EL (cell line): ENCODE results near the gene APBA2.
"Not testable (repeated sequence)": the region's sequence is repeated elsewhere in the genome, so short reads cannot be mapped to it uniquely, and the experiment has no call there.

ENCODE experiments used
- DNase-seq: peaks from one replicate; pipeline ENCODE4 v3.0.0-alpha.2; 2016

Gene APBA2

DNA sequence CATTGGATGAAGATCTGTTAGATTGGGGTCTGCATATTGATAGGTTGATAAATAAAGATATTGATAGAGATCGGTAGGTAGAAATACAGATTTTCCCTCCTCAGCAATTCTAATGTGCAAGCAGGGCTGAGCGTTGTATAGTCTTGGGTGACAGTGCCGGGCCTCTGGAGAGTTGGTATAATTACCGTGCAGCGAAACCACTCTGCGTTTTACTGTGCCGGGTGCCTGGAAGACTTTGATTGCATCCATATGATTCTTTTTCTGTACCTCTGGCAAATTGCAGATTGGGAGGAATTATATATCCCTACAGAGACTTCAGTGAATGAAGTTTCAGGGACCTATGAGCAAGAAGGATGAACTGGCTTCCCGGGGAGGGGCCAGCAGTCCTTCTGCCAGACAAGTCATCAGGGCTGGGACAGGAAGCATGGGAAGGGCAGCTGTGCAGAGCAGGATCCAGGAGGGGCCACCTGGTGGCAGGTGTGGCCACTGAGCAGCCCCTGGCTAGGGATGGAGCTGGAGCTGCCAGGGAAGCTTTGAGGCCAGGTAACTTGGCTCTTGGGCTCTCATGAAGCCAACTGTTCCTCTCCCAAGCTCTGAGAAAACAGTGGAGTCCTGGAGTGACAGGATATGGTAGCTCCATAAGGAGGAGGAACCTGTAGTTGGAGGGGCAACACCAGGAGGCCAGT lies 132.5 kb downstream of the APBA2 start:
- DNase-seq, result no peak

DNA sequence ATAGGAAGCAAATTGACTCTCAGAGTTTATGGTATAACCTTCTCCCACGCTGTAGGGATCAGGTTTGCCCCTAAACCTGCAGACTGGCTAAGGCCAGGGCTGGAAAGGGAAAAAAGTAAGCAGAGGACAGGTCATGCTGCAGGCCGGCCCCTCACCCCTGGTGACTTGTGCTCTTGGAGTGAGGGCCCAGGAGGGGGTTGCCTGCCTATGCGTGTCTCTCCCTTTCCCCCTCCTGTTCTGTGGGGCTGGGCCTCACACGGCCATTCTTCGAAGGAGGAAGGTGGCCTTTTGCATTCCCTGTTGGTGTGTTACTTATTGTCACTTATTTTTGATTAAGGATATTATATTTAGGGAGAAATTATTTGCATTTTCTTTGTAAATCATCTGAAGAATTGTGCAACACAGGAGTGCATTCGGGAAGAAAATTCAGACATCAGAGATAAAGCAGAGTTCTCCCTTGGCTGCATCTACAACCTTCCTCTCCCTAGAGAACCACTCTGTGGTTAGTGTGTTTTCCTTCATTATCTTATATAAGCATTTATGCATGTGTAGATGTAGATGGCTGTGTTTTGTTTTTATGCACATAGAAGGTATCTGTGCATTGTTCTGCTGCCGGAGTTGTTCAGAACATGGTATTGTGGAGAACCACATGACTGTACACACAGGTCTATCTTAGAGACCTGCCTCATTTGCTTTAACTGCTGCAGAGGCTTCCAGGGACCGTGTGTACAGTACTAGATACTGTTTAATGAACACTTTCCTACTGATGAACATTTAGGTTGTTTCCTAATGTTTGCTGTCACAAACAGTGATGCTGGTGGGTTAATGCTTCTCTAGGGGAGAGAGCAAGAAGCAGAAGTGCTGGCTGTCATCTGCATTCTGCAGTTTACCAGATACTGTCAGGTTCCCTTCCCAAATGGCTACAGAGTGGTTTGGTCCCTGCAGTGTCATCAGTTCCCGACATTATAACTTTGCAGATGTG lies 133.5 kb downstream of the APBA2 start:
- no peak for DNase-seq

DNA sequence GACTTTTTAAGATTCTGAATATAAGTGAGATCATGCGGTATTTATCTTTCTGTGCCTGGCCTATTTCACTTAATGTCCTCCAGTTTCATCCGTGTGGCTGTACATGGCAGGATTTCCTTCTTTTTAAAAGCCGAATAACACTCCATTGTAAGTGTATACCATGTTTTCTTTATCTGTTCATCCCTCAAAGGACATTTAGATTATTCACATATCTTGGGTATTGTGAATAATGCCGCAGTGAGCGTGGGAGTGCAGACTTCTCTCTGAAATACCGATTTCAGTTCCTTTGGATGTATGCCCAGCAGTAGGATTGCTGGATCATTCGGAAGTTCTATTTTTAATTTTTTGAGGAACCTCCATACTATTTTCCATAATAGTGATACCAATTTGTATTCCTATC lies 136.1 kb downstream of the APBA2 start:
- no peak for DNase-seq

DNA sequence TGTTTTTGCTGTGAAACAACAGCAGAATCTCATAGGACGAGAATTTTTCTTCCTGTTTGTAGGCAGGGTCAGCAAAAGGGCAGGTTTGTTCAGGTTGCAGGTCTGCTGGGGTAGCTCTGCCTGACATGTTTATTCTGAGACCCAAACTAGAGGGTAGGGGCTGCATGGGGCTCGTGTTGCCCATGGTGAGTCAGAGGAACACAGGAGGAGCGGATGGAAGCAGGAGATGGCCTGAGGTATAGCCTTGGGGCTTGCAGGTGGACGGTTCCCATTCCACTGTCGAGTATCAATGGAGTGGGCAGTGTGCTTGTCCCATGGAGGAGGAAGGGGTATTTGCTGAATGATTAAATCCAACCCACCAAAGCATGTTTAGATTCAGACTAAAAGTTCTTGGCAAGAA lies 138.9 kb downstream of the APBA2 start:
- DNase-seq, result no peak

DNA sequence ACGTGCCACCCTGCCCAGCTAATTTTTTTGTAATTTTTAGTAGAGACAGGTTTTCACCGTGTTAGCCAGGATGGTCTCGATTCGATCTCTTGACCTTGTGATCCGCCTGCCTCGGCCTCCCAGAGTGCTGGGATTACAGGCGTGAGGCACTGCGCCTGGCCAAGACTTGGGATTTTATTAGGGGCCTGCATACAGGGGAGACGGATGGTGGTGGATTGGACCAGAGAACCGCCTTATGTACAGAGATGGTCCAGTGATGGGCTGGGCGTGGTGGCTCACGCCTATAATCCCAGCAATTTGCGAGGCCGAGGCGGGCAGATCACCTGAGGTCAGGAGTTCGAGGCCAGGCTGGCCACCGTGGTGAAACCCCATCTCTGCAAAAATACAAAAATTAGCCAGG lies 139.6 kb downstream of the APBA2 start:
- not testable (repeated sequence) for DNase-seq

DNA sequence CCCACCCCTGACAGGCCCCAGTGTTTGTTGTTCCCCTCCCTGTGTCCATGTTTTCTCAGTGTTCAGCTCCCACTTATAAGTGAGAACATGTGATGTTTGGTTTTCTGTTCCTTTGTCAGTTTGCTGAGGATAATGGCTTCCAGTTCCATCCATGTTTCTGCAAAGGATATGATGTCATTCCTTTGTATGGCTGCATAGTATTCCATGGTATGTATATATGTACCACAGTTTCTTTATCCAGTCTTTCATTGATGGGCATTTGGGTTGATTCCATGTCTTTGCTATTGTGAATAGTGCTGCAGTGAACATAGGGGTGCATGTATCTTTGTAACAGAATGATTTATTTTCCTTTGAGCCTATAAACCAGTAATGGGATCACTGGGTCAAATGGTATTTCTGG lies 142.4 kb downstream of the APBA2 start:
- not testable (repeated sequence) for DNase-seq

DNA sequence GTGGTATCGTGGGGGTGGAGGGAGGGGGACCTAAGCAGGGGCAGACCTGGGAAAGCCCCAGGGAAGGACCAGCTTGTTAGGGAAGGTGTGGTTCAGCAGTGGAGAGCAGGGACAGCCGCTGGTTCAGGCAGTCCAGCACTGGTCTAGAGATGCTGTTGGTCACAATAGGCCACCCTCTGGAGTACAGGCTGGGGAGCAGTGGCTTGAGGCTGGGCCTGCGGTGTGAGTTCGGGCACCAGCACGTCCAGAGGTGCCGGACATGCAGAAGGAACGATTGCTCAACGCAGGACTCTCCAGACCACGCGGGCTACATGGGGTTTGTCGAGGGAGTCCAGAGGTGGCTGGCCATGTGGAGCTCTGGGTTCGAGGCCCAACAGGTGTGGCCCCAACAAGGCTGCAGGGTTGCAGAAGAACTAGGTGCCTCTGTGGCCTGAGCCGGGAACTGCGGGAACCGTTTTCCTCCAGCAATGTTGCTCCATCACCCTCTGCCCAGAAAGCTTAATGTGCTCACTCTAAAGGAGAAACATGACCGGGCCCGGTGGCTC lies 143.9 kb downstream of the APBA2 start:
- no peak for DNase-seq

DNA sequence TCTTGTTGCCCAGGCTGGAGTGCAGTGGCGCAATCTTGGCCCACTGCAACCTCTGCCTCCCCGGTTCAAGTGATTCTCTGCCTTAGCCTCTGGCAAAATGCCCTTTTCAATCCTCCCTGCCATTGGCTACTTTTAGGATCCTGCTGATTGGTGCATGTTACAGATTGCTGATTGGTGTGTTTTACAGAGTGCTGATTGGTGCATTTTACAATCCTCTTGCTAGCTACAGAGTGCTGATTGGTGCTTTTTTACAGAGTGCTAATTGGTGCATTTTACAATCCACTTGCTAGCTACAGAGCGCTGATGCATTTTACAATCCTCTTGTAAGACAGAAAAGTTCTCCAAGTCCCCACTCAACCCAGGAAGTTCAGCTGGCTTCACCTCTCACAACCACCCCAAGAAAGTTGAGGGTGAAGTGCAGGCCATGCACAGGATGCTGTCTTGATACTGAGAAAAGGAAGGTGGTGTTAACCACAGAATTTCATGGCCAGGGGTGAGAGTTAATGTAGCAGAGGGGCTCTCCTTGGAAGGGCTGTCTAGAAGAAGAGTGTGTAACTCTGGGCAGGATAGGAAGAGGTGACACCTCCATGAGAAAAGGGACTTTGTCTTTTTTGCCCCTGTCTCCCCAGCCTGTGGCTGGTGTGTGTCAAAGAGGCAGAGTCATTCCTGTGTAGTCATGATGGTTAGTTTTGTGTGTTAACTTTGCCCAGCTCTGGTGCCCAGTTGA lies 145.9 kb downstream of the APBA2 start:
- no peak for DNase-seq

DNA sequence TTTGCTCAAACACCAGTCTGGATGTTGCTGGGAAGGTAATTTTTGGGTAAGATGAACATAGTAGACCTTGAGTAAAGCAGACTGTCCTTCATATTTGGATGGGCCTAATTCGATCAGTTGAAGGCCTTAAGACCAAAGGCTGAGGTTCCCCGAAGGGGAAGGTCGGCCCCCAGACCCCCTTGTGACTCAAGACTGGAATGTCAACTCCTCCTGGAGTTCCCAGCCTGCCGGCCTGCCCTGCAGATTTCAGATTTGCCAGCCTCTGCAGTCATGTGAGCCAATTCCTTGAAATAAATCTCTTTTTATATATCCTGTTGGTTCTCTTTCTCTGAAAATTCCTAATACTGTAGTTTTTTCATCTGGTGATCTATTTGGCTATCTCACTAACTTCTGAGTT lies 146.5 kb downstream of the APBA2 start:
- DNase-seq, result no peak

DNA sequence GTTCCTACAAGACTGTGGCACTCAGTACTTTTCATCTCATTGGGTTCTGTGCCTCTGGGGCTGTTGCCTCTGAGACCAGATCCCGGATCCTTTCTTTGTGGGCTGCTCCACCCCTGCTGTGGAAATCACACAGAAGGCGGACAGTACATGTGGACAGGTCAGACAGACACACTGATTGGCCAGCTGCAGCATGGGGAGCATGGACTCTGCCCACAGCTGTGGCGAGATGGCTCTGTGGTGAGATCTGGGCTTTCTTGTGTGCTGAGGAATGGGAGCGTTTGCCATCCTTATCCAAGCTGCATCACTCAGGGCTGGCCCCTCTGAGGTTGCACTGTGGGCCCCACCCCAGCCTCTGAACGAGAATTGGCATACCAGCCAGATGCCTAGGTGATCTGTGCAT lies 147.0 kb downstream of the APBA2 start:
- DNase-seq, result no peak

DNA sequence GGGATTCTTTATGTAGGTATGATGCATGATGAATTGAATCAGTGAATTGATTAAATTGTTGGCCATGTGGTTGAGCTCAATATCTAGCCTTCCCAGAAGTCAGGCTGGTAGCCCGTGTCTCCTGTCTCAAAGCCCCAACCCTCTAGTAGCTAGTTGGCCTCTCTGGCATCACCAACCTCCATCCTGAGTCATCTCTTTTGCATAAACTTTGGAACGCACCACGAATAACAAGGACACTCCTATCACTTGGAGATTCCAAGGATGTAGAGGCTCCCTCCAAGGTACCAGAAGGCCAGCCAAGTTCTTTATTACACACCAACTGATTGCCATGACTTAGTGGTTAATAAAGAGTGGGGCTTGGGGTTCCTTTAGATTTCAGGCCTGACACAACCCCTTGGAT lies 148.4 kb downstream of the APBA2 start:
- peak; percentile 43 for DNase-seq

DNA sequence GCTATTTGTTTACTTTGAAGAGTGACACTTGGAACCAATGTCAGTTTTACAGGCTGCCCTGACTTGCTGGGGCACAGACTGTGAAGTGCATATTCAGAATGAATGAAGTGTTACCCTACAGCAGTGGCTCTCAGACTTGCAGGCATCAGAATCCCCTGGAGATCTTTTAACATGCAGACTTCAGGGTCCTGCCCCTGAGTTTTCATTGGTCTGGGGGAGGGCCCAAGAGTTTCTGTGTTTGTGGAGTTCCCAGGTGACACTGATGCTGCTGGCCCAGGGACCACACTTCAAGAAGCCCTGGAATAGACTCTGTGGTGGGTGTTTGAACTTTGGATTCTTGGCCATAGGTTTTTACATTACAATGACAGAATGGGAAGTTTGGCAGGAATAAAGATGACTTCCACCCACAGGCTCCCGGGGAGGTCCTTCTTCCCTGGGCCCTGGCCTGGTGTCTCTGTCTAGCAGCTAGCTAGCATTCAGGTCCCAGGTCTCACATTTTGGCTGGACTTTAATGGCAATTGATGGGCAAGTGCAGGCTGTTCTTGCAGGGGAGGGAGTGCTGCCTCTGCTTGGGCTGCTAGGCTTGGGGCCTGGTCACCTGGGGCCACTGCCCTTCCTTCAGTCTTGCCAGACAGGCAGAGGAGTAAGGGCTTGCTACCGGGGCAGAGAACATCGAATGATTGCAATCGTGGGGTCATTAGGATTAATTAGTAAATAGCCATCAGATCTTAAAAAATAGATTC lies 149.0 kb downstream of the APBA2 start:
- DNase-seq, result no peak

DNA sequence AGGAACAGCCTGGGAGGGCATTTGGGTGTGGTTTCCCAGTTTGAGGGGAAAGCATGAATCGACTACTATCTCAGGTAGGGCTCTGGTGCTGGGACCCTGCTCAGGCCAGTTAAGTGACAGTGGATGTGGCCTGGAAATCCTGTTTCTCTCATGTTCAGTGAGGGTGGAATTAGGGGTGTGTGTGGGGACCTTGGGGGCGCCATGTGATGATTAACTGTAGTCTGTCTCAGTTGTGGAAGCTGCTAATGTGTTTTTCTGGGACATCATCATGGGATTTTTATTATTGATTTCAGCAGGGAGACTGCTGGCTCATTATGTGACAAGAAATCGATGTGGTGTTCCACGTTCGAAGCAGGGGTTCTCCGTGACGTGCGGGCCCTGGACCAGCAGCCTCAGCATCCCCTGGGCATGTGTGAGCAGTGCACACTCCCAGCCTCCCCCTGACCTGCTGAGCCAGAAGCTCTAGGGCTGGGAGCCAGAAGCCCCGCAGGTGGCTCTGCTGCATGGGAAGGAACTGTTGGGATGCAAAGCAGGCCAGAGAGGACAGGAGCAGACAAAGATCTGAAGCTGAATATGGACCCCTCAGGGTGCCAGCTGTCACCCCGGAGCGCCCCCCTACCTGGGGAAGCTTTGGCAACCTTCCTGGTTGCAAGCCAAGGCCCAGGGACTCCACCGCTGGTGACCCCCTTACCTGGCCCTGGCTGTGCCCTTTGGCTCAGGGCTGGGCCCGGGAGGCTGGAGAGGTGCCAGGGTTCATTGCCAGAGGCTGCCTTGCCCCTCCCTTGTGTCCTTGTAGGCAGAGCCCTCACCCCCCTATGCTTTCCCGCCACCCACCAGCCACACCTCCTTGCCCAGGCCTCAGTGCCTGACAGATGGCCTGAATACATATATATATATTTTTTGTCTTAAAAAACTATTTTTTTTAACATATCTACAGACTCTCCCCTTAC lies 149.8 kb downstream of the APBA2 start:
- DNase-seq, result no peak

DNA sequence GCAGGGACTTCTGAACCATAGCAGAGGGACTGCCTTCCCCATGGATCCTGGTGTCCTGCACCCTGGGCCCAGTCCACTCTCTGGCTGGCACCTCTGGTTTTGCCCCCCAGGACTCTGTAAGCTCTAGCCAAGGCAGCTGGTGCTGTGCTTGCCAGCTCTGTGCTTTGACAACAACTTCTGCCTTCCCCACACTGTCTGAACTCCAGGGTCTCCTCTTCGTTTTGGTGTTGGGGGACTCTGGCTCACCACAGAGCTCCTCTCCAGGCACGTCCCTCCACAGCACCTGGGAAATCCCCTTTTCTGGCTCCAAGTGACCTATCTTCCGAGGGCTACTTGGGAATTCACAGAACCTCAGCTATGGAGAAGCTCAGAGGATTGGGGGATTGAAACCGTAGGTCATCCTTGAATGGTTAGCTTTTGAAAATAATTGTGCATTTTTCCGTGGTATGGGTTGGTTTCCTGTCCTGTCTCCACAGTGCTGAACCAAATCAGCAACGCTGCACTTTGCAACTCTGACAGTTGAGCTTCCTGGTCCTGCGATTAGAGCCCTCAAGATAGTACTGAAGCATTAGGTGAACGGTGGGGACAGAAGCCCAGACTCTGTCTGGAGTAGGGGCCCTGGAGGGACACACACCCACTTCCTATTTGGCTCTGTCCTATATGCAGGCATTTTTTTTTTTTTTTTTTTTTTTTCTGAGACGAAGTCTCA lies 152.4 kb downstream of the APBA2 start:
- no peak for DNase-seq

DNA sequence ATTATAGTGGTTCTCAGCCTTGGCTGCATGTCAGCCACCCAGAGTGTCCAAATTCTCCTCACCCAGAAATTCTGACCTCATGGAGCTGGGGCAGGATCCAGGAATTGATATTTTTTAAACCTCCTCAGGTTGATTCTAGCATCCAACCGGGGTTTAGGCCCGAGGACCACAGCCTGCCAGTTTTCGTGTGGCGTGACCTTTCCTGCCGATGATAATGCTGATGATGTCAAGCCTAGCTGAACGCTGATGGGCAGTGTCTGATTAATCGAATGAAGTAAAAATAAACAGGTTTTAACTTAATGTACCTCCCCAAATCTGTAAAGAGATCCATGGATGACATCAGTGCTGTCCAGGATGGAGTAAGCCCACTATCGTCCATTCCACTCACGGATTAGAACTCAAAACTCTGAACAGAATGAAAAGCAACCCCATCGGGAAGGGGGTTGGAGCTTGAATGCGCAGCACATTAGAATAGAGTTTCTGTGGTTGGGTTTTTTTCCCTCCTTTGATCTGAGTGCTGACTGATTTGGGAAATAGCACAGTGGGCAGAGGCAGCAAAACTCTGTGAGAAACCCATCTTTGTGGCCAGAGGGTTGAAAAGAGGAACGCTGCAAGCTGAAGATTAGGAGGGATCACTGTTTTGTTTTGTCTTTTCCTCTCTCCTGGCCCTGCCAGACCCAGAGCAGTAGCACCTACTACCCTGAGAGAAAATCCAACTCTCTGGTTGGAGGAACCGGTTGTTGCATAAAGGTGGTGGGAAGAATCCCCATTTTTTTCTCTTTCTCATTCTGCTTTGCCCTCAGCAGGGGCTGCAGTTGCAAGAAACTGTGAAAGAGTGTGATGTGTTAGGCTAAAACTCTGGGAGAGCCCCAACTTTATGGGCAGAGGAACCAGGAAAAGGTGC lies 153.9 kb downstream of the APBA2 start:
- no peak for DNase-seq

DNA sequence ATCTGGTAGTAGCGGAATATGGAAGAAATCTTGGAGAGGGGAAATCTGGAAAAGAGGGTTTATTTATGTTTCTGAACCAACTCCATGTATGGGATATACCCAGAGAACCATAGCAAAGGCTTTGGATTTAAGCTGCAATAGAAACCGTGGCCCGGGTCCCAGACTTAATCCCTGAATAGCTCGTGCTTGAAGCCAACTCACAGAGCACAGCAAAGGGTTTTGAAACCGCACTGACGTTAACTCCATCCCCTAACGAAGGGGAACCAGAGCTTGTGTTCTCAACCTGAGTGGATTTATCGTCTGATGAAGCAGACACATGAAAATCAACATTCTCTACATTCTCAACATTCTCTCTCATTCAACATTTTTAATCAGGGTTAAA lies 154.6 kb downstream of the APBA2 start:
- no peak for DNase-seq

DNA sequence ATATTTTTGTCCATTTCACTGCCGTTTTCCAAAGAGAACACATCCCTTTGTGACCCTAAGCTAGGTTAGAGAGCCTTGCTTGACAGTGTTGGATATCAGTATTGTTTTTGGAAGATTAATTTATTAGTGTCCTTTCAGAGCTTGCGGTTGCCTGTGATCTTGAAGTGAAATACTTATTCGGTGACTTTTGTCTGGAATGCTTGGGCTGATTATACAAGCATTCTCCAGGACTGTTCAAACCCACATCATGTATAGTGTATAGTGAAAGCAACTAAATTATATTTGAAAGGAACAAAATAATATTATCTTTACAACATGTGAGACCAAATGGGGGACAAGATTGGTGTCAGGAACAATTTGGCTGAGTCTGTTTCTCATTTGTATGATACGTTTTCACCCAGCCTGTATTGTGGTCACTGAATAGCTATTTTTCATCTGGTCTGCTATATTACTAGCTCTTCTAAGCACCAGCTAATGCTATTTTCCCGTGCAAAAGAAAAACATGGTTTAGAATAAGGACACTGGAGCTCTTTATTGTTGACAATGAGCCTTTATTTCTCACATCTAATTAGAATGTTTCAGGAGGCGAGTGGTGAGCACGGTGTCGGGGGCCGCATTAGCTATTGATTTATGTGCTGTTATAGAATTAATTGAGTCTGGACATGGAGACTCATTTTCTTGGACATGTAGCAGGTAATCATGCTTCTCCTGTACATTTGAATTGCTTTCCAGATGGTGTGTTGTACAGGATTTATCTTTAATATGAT lies 158.1 kb downstream of the APBA2 start:
- peak; percentile 70 for DNase-seq

DNA sequence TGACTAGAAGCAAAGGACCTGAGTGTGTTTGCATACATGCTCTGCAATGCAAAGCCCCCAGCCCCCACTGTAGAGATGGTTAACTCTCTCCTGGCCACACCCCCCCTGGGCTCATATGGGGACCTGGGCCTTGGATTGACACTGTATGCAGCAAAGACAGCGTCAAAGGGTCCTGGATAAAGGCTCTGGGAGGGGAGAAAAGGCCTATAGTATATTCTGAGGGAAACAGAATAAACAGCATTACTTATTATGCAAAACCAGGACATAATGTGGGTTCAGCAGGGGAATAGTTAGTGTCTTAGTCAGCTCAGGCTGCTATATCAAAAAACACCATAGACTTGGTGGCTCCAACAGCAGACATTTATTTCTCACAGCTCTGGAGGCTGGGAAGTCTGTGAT lies 158.7 kb downstream of the APBA2 start:
- peak; percentile 53 for DNase-seq

DNA sequence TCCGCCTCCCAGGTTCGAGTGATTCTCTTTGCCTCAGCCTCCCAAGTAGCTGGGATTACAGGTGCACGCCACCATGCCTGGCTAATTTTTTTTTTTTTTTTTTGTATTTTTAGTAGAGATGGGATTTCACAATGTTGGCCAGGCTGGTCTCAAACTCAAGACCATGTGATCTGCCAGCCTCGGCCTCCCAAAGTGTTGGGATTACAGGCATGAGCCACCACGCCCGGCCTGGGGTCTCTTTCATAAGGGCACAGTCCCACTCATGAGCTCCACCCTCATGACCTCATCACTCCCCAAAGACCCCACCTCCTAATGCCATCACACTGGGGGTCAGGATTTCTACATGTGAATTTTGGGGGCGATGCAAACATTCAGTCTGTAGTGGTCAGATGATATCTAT lies 159.4 kb downstream of the APBA2 start:
- not testable (repeated sequence) for DNase-seq
